Fibroblast of peridontal ligament (primary cell): ENCODE results near the gene WLS.
"Not testable (repeated sequence)": the region's sequence is repeated elsewhere in the genome, so short reads cannot be mapped to it uniquely, and the experiment has no call there.

ENCODE experiments used
- DNase-seq: peaks from one replicate; pipeline ENCODE4 v3.0.0-alpha.2; 2010; ENCODE audit errors: extremely low read depth

Gene WLS

DNA sequence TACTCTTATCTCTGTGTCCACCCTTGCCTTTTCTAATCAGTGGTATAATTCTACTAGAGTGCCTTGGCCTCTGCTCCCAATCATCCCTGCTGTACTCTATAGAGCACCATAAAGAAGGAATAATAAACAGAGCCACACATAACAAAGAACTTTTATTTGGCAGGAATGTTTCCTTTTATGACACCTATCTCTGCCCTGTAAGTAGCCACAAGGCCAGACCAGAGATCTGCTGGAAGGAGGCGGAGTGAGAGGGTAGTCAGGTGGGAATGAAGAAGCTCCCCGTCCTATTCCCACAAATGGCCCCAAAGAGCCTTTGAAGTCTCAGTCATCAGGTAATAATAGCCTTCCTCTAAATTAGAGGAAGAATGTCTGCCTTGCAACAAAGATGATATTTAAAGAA, 32.7 kb downstream of the WLS start:
- DNase-seq, result no peak

DNA sequence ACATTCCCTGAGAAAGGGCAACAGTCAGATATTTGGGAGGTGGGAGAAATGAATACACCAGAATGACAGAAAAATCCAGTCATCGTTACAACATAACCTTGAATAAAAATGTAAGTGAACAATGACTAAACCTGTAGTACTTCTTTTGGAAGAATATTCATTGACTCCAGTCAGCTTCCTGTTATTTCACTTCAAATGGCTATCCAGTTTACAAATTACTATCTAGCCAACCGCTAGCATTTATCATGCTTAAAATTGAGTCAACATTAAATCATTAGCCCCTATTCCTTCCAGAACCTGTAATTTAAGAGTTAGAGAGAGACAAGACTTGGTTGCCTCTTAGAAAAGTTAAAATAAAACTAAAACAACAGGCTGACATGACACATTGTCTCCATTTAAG, 33.6 kb downstream of the WLS start:
- DNase-seq, result no peak

DNA sequence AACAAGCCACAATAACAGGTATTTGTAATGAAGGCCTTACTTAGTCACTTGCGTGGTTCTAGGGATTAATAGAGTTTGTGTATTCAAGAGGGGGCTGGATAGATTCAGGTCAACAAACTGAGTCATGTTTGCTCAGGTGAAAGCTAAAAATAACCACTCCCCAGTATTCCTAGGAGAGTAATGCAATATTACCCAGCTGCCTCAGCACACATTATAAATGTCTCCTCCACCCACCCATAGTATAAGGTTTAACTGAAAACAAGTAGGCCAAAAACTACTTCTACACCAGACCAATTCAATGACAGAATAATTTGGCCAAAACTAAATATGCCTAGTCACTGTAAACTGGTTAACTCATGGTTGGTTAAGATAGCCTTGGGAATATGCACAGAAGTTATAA, 34.4 kb downstream of the WLS start:
- DNase-seq, result peak; percentile 69

DNA sequence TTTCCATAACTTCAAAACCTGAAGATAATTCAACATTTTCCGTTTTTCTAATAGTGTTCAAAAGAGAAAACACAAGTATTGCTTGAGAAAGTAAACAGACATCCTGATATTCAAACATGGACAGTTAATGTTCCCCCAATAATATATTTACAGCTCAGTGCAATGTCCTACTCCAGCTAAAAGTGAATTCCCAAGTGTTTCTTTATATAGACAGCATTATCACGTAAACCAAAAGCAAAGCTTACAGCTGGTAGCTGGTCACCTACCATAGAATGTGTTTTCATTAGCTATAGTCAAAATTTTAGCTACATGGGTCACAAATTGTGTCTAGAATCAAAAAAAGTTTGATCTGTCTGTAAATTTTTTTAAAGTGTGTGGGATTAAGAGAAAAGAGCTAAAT, 34.9 kb downstream of the WLS start:
- no peak for DNase-seq

DNA sequence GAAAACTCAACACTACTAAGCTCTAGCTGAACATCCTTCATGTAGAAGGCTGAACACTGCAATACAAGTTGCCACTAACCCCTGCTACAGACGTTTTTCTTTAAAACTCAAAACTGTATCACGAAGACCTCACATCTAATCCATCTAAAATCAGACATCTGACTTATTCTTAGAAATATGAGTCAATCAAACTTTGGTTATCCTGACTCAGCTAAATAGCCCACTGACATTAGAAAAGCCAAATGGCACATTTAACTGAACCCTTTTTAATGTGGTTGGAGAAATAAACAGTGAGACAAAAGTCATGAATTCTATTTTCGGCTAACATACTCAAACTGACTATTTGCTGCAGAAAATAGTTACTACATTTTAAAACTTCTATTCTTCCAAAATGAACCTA, 35.6 kb downstream of the WLS start:
- no peak for DNase-seq

DNA sequence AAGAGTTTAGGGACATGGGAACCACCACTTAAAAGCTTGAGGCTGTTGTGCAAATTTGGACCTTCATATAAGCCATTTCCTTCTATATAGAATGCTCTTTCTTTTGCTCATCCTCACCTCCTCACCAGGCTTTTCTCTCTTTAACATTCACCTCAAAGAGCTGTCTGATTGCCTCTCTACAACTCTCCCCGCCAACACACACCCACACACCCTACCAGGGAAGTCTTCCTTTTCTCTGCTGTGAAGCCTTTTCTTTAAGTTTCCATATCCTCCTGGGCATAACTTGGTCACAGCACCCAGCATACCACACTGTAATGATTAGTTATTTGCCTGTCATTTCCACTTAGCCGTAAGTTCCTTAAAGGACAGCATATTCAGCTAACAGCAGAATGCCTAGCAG, 40.6 kb downstream of the WLS start:
- no peak for DNase-seq

DNA sequence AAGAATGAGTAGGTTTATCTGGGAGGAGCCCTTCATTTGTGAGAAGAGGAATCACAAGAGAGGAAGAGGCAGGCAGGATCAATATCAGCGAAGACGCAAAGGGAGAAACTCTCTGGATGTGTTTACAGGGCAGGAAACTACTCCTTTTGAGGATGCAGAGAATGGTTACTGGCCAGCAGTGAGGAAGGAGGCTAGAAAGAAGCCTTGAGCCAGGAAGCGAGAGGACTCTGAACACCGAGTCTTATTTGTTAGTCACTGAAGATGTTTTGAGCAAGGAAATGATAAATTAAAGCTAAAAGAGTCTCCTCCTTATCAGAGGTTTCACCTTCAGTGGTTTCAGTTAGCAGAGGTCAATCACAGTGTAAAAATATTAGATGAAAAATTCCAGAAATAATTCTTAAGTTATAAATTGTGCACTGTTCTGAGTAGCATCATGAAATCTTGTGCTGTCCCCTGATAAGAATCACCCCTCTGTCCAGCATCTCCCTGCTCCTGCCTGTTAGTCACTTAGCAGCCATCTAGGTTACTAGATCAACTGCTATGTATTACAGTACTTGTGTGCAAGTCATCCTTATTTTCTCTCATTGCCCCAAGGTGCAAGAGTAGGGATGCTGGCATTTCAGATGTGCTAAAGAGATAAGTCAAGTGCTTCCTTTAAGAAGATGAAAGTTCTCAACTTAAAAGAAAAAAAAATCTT, 43.5 kb downstream of the WLS start:
- no peak for DNase-seq

DNA sequence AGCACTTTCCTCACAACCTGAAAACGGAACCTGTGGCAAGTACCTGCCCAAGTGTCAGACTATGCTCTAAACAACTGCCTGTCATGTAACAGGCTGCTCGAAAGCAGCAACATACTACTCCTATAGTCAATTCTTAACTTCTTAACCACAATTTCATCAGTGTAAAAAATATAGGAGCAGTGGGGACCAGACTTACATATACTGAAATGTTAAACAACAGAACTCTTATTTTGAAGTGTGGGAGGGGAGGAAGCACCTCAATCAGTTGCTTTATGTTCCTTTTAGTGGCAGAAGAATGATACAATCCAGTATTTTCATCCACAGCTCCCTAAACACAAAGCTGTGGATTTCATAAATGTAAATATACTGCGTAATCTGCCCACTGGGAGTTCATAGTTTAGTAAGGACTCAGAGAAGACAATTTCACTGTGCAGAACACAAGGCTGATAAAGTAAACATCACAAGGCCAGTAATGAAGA, 44.2 kb downstream of the WLS start:
- DNase-seq, result peak; percentile 95

DNA sequence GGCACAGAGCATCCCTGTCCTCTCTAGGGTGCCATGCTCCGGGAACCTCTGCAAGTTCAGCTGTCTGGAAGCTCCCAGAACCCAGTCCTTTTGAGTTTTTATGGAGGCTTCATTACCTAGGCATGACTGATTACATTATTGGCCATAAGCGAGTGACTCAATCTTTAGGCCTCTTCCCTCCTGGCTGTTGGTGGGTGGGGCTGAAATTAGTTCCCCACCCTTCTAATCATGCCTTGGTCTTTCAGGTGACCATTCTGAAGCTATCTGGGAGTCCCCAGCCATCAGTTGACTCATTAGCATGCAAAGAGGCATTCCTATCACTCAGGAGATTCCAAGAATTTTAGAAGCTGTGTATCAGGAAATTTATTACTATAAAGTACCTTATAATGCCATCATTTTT, 46.6 kb downstream of the WLS start:
- DNase-seq, result no peak

DNA sequence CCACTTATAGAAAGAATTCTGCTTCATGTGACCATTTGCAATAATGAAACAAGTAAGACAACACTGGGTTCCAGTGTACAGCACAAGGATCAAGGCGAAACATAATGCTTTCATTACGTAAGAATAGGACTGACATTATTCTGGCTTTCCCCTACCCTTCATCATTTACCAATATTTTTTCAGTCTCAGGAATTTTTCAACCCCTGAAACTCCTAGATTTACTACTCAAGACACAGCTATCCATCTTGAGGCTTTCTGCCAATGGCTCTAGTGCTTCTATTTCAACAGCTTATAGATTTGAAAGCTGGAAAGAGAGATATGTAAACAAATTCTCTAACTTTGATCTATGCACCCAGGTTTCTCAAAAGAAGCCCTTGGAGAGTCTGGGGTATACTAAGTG, 48.4 kb downstream of the WLS start:
- DNase-seq, result peak; percentile 55

DNA sequence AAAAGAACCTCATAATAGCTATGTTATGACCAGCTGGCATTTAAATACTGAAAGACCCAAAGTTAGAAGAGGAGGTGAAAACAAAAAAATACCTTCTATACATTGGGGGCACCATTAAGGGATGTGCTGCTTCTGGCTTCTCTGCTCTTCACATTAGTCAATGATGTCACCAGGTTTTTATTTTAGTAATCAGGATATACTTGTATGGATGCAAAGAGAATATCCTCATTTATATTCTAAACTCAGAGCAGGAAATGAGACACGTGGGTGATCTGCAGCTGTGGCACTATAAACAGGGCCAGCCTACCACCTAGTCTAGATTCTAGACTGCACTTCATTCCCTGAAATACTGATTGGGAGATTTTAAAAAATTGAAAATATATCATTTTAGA, 51.2 kb downstream of the WLS start:
- DNase-seq, result no peak

DNA sequence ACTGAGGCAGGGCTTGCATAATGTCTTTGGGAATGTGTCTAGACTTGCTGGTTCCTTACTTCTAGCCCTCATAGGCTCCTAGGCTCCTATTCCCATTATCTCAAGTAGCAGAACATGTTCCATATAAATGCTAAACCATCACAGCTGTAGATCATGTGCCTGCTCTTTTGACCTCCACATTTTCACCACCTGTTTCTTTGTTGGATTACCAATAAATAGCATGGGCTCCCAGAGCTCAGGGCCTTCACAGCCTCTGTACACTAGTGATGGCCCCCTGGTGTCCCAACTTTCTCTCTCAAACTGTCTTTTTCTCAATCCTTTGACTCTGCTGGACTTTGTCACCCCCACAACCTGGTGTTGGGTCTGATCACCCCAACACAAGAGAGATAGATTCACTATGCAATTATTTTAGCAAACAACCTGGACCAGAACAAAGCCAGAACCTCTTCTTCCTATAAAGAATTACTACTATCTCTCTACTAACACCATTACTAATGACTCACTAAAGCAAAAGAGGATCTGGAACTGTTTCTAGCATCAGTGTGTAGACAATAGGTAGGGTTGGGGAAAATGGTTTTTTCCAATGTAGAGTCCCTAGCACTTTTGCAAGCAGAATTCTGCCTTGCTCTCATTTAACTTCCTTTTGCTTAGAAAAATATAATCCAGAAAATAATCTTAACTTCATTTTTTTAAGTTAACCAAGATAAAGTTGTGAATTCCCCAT, 51.7 kb downstream of the WLS start:
- DNase-seq, result no peak

DNA sequence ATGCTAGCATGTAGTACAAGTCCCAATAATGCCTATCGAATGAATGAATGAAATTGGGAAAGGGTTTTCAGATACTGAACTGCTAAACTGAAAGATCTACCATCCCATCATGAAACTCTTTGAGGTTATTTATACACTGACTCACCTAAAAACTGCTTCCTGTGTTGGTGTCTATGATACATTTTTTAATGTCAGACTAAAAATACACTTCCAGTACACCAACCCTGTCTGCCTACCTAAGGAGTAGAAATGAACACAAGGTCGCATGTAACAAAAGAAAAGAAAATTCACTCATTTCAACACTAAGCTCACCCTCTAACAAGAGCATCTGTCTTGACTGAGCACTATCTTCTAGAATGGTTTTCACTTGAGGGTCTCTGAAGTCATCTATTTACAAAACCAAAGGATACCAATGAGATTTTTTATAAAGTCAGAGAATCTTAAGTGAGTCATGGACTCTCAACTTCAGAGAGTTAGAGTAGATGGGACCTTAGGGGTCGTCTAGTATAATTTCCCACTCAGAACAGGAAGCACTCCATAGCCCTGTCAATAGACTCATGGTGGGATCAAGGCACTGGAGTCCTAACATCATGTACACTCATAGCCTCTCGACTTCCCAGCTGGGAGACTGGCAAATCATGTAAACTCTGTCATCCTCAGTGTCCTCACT, 53.4 kb downstream of the WLS start:
- DNase-seq, result no peak

DNA sequence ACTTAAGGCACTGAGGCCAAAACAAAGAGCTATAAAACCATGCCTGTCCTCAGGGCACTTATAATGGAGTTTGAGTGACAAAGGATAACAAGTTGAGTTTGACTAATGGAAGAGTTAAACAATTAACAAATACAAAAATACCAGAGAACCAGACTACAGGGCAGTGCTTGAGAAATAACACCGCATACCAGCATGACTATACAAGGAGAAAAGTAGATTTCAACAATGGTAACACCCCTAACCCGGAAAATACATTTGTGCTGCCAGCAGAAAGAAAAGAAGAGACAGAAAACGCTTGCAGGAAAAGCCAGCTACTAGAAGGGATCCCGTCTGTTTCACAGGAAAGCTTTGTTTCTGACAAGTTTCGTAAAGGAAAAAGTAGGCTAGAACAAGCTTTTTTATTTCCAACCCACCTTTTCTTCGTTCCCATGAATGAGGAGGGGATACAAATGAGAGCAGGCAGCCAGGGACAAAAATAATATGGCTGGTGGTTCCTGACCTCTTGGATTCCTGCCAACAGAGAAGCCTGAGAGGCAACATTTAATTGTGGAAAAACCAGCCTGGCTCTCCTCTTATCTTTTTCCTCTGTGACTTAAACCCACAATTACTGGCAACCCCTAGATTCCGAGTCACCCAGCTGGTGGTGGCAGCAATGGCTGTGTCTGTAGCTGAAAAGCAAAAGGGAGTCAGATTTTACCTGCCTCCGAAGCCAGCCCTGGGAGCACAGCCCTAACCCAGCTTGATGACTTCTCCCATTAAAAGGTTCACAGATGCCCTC, 56.5 kb downstream of the WLS start:
- DNase-seq, result peak; percentile 54

DNA sequence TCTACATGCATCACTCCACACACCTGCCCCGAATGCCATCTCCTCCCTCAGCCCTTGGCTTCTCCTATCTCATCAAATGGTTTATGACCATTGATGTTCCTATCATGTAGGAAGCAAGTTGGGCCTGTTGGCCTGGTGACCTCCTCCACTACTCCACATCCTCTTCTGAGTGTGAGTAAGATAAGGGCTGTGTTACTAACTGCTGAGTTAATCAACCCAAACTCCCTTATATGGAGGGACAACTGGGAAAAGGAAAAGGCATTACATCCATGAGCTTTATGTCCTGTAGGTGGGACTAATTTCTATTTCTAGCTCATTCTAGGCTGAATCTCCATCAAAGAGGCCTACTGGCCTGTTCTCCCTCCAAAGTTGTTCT, 57.6 kb downstream of the WLS start:
- peak; percentile 46 for DNase-seq

DNA sequence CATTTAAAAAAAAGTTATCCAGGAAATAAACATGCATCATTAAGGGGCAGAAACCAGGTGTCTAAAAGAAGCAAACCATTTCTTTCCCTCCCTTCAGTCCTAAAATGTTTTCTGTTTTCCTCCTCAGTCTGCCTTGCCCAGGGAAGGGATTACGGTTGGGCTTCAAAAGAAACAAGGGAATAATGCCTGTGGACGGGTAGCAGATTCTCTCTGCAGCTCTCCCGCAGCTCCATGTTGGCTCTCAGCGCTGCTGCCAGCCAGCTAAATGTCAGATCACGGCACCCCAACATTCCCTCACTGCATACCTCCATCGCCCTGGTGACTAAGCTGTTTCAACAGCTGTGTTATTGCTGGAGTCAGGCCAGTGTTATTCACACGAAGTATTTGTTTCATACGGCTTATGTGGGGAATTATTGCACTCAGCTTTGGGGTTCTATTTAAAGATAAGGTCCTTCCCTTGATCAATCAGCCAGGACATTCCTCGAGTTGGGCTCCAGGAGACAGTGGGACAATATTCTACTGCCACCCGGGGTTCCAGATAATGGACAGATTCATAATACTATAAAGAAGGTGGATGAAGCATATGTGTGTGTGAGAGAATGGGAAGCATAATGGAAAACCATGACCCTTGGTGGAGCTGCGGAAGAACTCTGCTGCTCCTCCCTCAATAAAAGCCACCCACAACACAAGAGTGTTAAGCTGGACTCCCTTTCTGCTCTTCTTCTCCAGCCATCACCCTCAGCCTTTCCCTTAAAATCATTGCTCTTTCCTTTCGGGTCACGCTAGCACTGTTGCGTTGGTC, 58.2 kb downstream of the WLS start:
- DNase-seq, result peak; percentile 99

DNA sequence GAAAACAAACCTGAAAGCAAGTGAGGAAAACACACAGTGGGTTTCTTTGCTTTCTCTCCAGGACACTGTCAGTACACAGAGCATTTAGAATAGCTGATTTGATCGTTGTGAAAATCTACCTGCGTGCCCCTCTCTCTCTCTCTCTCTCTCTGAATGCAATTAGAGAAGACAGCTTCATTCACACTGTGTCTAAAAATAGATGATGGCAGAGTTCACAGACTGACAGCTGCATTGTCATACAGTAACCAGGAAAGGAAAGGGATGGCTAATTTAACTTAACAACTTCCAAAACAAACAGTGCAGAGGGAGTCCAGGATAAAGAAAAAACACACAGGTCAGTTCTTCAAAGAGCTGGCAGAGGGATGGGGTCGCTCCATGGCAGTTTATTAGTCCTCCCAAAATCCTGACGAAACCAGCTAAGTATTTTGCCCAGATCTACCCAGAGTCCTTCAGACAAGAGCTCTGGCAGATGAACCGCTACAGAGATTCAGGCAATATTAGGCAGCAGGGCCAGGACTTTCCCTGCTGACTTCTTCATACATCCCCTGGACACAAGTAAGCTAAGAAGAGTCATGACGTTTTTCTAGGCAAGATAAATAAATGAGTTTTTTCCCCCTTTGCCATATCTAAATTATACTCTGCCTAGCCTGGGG, 58.9 kb downstream of the WLS start:
- DNase-seq, result no peak

DNA sequence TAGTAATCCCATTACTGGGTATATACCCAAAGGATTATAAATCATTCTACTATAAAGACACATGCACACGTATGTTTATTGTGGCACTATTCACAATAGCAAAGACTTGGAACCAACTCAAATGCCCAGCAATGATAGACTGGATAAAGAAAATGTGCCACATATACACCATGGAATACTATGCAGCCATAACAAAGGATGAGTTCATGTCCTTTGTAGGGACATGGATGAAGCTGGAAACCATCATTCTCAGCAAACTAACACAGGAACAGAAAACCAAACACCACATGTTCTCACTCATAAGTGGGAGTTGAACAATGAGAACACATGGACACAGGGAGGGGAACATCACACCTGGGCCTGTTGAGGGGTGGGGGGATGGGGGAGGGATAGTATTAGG, 60.5 kb downstream of the WLS start:
- not testable (repeated sequence) for DNase-seq

DNA sequence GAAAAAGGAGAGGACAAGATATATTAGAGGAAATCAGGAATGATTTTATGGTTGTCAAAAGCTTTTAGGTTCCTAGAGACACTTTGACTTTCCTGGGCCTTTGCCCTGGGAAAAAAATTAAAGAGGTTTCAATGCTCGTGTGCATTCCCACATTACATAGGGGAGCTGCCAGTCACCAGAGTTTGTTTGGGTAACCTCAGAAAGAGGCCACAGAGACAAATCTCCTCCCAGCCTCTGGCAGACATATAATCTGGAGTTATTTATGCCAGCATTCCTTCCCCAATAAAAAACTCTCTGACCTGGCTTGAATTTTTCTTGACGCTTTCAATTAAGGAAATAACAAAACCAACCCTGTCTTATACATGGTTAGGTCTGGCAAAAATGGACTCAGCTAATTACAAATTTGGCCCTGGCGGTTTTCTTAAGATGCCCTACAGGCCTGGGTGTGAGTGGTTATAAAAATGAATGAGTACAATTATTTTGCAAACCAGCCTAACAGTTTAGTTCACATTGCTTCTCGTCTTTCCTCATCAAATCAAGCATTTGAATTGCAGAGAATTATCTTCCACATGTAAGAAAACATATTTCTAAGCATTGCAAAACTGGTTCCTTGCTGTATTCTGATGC, 63.7 kb downstream of the WLS start:
- DNase-seq, result peak; percentile 81

DNA sequence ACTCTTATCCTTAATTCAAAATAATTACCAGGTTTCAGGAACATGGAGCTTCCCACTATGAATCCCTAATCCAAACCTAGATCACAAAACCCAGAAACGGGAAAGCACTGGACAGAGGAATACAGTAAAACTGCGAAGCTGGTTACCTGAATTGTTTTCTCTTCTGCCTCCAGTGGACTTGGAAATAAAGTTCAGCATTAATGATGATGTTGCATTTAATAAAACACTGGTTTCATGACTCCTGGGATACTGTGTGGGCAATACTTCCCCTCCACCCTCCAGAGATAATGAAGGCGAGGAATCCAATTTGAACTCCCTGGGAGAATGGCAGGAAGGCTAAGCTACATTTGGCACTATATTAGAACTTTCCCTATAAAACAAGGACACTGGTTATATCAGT, 65.1 kb downstream of the WLS start:
- no peak for DNase-seq
